DOHH2 (cell line): ENCODE measurements around the gene PTPN4.

Source experiments
- H3F3A ChIP-seq: fragments of 200-600 bp; sonication (generic), shearing (Covaris generic); 2 replicates; pipeline ENCODE4 v1.6.0; 2016; ENCODE audit warnings: antibody characterized with exemption, mild to moderate bottlenecking; ENCODE audit not compliant: control insufficient read depth, insufficient read depth
- H3K27ac ChIP-seq: fragments of 200-600 bp; sonication (generic); 2 replicates; pipeline ENCODE4 v1.5.1; 2014; ENCODE audit warnings: low read depth, mild to moderate bottlenecking, low read length, moderate library complexity
- H3K27me3 ChIP-seq: fragments of 200-600 bp; sonication (generic); 2 replicates; pipeline ENCODE4 v1.6.1; 2014; ENCODE audit warnings: mild to moderate bottlenecking, low read length, mixed read lengths; ENCODE audit not compliant: control insufficient read depth
- H3K36me3 ChIP-seq: fragments of 200-600 bp; sonication (generic); 2 replicates; pipeline ENCODE4 v1.6.1; 2014; ENCODE audit warnings: mild to moderate bottlenecking, low read length, moderate library complexity, mixed read lengths; ENCODE audit not compliant: control insufficient read depth
- H3K4me1 ChIP-seq: fragments of 200-600 bp; sonication (generic); 2 replicates; pipeline ENCODE4 v1.6.1; 2014; ENCODE audit warnings: mild to moderate bottlenecking, low read length, mixed read lengths; ENCODE audit not compliant: control insufficient read depth
- H3K4me2 ChIP-seq: fragments of 200-600 bp; sonication (generic); 2 replicates; pipeline ENCODE4 v1.6.0; 2014; ENCODE audit warnings: mild to moderate bottlenecking, low read length, moderate library complexity
- H3K4me3 ChIP-seq: fragments of 200-600 bp; sonication (generic); 2 replicates; pipeline ENCODE4 v1.5.1; 2014; ENCODE audit warnings: mild to moderate bottlenecking, low read length, mixed read lengths
- H3K79me2 ChIP-seq: fragments of 200-600 bp; sonication (generic); 2 replicates; pipeline ENCODE4 v1.6.1; 2014; ENCODE audit warnings: mild to moderate bottlenecking, low read length, mixed read lengths; ENCODE audit not compliant: control insufficient read depth
- H3K9me2 ChIP-seq: fragments of 200-600 bp; sonication (generic); replicated peaks from 2 replicates; pipeline ENCODE4 v1.6.1; 2014; ENCODE audit warnings: mild to moderate bottlenecking, low read length, mixed read lengths; ENCODE audit not compliant: control insufficient read depth
- H3K9me3 ChIP-seq: fragments of 200-600 bp; sonication (generic); 2 replicates; pipeline ENCODE4 v1.6.1; 2014; ENCODE audit warnings: antibody characterized with exemption, low read length, mixed read lengths; ENCODE audit not compliant: control insufficient read depth, insufficient read depth
- H4K20me1 ChIP-seq: fragments of 200-600 bp; sonication (generic); 2 replicates; pipeline ENCODE4 v1.6.0; 2014; ENCODE audit warnings: low read depth, mild to moderate bottlenecking, antibody characterized with exemption, low read length, moderate library complexity; ENCODE audit not compliant: control insufficient read depth, insufficient read depth
- EZH2phosphoT487 ChIP-seq: fragments of 200-600 bp; sonication (generic); IDR thresholded peaks from 2 replicates; pipeline ENCODE4 v1.6.1; 2017; ENCODE audit warnings: borderline replicate concordance, mild to moderate bottlenecking, antibody characterized with exemption, low read length, moderate library complexity, mixed read lengths
- TF ChIP-seq, protein P1 (sequence below): fragments of 200-600 bp; sonication (generic); IDR thresholded peaks from one replicate; pipeline ENCODE4 v1.5.1; 2014; ENCODE audit warnings: antibody characterized with exemption, mild to moderate bottlenecking, low read depth, low read length; ENCODE audit not compliant: poor library complexity, severe bottlenecking

The PTPN4 gene

DNA sequence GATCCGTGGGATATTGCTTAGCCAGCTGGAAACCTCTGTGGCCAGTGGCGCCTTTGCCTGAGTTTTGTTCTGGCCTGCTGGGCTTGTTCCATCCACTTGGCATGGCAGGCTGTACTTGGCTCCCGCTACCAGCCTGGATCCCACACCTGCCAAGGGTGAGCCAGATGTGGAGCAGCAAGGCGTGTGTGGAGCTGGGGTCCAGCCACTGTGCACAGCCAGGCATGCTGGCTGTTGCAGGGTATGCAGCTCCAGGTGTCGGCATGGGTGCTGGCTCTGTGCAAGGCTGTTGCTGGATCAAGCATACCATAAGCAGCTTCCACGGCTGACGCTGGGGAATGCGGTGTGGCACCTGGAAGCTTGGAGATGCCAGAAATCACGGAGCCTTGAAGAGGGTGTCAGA, 34.5 kb downstream of the PTPN4 start:
- H3K79me2 ChIP-seq: peaks cover 64% of the 10 kb centered on the region
- H4K20me1 ChIP-seq: no peaks in the 10 kb centered on the region
- no peak overlapping the region for H3K4me2 ChIP-seq
- no peaks in the 10 kb centered on the region for H3F3A ChIP-seq
- H3K27me3 ChIP-seq: no peaks in the 10 kb centered on the region
- no peak overlapping the region for H3K4me3 ChIP-seq
- H3K27ac ChIP-seq: no peak overlapping the region
- H3K36me3 ChIP-seq: peaks cover 12% of the 10 kb centered on the region
- H3K4me1 ChIP-seq: no peaks in the 10 kb centered on the region
- no peak for TF ChIP-seq EZH2phosphoT487
- TF ChIP-seq, protein P1, sequence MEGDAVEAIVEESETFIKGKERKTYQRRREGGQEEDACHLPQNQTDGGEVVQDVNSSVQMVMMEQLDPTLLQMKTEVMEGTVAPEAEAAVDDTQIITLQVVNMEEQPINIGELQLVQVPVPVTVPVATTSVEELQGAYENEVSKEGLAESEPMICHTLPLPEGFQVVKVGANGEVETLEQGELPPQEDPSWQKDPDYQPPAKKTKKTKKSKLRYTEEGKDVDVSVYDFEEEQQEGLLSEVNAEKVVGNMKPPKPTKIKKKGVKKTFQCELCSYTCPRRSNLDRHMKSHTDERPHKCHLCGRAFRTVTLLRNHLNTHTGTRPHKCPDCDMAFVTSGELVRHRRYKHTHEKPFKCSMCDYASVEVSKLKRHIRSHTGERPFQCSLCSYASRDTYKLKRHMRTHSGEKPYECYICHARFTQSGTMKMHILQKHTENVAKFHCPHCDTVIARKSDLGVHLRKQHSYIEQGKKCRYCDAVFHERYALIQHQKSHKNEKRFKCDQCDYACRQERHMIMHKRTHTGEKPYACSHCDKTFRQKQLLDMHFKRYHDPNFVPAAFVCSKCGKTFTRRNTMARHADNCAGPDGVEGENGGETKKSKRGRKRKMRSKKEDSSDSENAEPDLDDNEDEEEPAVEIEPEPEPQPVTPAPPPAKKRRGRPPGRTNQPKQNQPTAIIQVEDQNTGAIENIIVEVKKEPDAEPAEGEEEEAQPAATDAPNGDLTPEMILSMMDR: no peak
- H3K9me3 ChIP-seq: peaks cover 24% of the 10 kb centered on the region
- no peaks in the 10 kb centered on the region for H3K9me2 ChIP-seq

DNA sequence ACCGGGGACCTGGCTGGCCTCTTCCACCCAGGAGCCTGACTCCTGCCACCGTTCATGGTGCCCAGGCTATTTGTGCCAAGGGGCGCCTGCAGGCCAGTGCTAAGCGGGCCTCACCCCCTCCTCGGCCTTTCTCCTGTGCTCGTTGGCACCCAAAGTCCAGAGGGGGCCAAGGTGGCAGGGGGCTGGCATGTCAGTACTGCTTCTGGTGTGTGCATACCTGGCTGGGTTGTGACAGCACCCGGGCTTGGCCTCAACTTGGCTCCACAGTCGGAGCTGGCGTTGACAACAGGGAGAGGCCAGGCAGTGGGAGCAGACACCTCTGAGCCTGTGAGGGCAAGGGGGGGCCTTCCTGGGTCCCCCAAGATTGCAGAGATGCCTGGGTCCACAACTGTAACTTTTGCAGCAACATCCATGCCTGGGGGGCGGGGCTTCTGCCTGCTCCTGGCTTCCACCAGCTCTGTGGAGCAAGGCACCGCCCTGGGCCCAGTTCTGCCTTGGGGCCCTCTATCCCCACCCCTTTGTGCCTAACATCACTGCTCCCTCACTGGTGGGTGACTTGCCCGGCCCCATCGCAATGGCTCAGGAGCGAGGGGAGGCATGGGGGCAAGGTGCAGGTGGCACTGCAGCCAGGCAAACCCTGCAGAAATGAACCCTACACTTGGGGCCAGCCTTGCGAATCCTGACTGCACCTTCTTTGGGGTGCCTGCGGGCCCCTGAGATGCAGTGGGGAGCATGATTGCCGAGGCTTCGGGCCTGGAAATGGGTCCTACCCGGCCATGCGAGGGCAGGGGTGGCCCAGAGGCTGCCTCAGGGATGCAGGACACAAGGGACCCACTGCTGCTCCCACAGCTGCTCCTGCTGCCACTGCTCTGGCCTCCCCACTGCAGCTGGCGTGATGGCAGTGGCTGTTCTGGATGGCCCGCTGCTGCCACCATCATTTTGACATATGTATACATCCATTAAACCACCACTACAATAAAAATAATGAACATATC, 35.9 kb downstream of the PTPN4 start:
- Histone ChIP-seq H3K27ac (no peak overlapping the region), H3F3A (no peaks in the 10 kb centered on the region; the same call in 1 of the 2 replicates), H3K27me3 (no peaks in the 10 kb centered on the region), H3K9me3 (peaks cover 20% of the 10 kb centered on the region), H3K4me3 (no peak overlapping the region), H3K36me3 (peaks cover 11% of the 10 kb centered on the region), H3K9me2 (no peaks in the 10 kb centered on the region), H3K4me2 (no peak overlapping the region), H4K20me1 (no peaks in the 10 kb centered on the region), H3K79me2 (peaks cover 64% of the 10 kb centered on the region), H3K4me1 (no peaks in the 10 kb centered on the region)
- no peak for TF ChIP-seq EZH2phosphoT487
- TF ChIP-seq, protein P1: no peak

DNA sequence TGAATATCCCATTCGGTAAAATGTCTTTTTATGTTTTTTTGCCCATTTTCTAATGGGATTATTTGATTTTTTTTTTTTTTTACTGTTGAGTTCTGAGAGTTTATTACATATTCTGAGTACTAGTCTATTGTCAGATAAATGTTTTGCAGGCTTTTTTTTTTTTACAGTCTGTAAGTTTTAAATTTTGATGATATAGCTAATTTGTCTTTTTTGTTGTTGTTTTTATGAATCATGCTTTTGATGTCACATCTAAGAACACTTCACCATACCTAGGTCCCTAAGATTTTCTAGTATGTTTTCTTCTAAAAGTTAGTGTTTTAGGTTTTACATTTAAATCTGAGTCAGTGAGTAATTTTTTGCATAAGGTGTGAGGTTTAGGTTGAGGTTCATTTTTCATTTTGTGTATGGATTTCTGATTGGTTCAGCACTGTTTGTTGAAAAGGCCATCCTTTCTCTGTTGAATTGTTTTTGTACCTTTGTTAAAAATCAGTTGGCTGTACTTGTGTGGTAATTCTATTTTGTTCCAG, 40.7 kb downstream of the PTPN4 start:
- no peaks in the 10 kb centered on the region for H4K20me1 ChIP-seq
- no peaks in the 10 kb centered on the region; the same call in 1 of the 2 replicates for H3F3A ChIP-seq
- no peak overlapping the region for H3K4me2 ChIP-seq
- H3K4me3 ChIP-seq: no peak overlapping the region
- TF ChIP-seq EZH2phosphoT487: no peak
- TF ChIP-seq, protein P1: no peak
- no peak overlapping the region for H3K27ac ChIP-seq
- no peaks in the 10 kb centered on the region; the same call in 1 of the 2 replicates for H3K9me3 ChIP-seq
- H3K9me2 ChIP-seq: no peaks in the 10 kb centered on the region
- no peaks in the 10 kb centered on the region for H3K4me1 ChIP-seq
- H3K27me3 ChIP-seq: no peaks in the 10 kb centered on the region
- H3K79me2 ChIP-seq: peaks cover 66% of the 10 kb centered on the region
- H3K36me3 ChIP-seq: no peaks in the 10 kb centered on the region
